IMR-90 (cell line): ENCODE measurements around the gene PFKP. TPM values are rescaled to one million over a fixed set of nuclear protein-coding genes. Genes with fewer than 3 reads are reported as not detected.

Experiments used
- ATAC-seq: fragments of 200-7000 bp; cut with Tn5 transposase; 2 replicates; pipeline ENCODE4 v1.9.1; 2020; ENCODE audit warnings: low read depth, mild to moderate bottlenecking, moderate library complexity
- BruUV-seq: library from RNA; stranded (reverse); fragments of 400-500 nt; replicated peaks from 2 replicates; lab custom pipeline; 2021; lab: Mats Ljungman, UMichigan
- CTCF ChIA-PET: fragments of 300-600 bp; formaldehyde crosslinking; extraction: SDS; loops from one replicate; lab custom pipeline; 2021; ENCODE audit warnings: antibody characterized with exemption; lab: Yijun Ruan, JAX
- POLR2A ChIA-PET: fragments of 300-600 bp; sonication (Branson Sonifier 250); formaldehyde crosslinking; loops from one replicate; lab custom pipeline; 2022; ENCODE audit warnings: antibody characterized with exemption; ENCODE audit not compliant: unreplicated experiment; lab: Charles Lee
- DNase-seq: peaks from one replicate; pipeline ENCODE4 v3.0.0; 2013
- H2AFZ ChIP-seq: replicated peaks from 2 replicates; pipeline ENCODE3; 2013; ENCODE audit warnings: low read length, mild to moderate bottlenecking; ENCODE audit not compliant: poor library complexity
- H2AK5ac ChIP-seq: 2 replicates; pipeline ENCODE4 v1.6.1; 2013; ENCODE audit warnings: low read depth, low read length, inconsistent platforms
- H2AK9ac ChIP-seq: replicated peaks from 2 replicates; pipeline ENCODE3; 2013; ENCODE audit warnings: mild to moderate bottlenecking, low read depth, low read length, moderate library complexity; ENCODE audit not compliant: poor library complexity
- H2BK120ac ChIP-seq: 2 replicates; pipeline ENCODE4 v1.6.1; 2013; ENCODE audit warnings: low read depth, low read length, inconsistent platforms
- H2BK15ac ChIP-seq: 3 replicates; pipeline ENCODE4 v1.6.1; 2013; ENCODE audit warnings: low read depth, low read length, inconsistent platforms
- H2BK20ac ChIP-seq: 2 replicates; pipeline ENCODE4 v1.6.1; 2013; ENCODE audit warnings: low read depth, mild to moderate bottlenecking, inconsistent platforms, low read length, moderate library complexity
- H2BK5ac ChIP-seq: 2 replicates; pipeline ENCODE4 v1.6.1; 2013; ENCODE audit warnings: mild to moderate bottlenecking, low read depth, low read length, inconsistent platforms; ENCODE audit not compliant: poor library complexity, severe bottlenecking
- H3K14ac ChIP-seq: replicated peaks from 2 replicates; pipeline ENCODE4 v1.6.1; 2013; ENCODE audit warnings: low read depth, low read length, inconsistent platforms
- H3K18ac ChIP-seq: 2 replicates; pipeline ENCODE4 v1.6.1; 2013; ENCODE audit warnings: low read depth, low read length, control low read depth
- H3K23ac ChIP-seq: 2 replicates; pipeline ENCODE4 v1.6.1; 2013; ENCODE audit warnings: low read depth, low read length, inconsistent platforms
- H3K27ac ChIP-seq: 2 replicates; pipeline ENCODE4 v1.5.1; 2013; ENCODE audit warnings: mild to moderate bottlenecking, control low read depth, low read length; ENCODE audit not compliant: insufficient read depth
- H3K27me3 ChIP-seq: 2 replicates; pipeline ENCODE4 v1.6.1; 2013; ENCODE audit warnings: low read length; ENCODE audit not compliant: control insufficient read depth, insufficient read depth
- H3K36me3 ChIP-seq: 2 replicates; pipeline ENCODE4 v1.6.1; 2013; ENCODE audit warnings: low read length, mixed read lengths; ENCODE audit not compliant: control insufficient read depth, insufficient read depth
- H3K4ac ChIP-seq: 2 replicates; pipeline ENCODE4 v1.6.1; 2013; ENCODE audit warnings: low read depth, low read length, inconsistent platforms
- H3K4me1 ChIP-seq: 2 replicates; pipeline ENCODE4 v1.6.1; 2013; ENCODE audit warnings: low read length, mixed read lengths; ENCODE audit not compliant: control insufficient read depth, insufficient read depth
- H3K4me2 ChIP-seq: 2 replicates; pipeline ENCODE4 v1.6.1; 2013; ENCODE audit warnings: low read depth, mild to moderate bottlenecking, control low read depth, low read length, moderate library complexity
- H3K4me3 ChIP-seq: 2 replicates; pipeline ENCODE4 v1.5.1; 2013; ENCODE audit warnings: low read depth, mild to moderate bottlenecking, control low read depth, low read length, moderate library complexity; ENCODE audit not compliant: insufficient read depth
- H3K56ac ChIP-seq: 2 replicates; pipeline ENCODE4 v1.6.1; 2013; ENCODE audit warnings: low read length, inconsistent platforms; ENCODE audit not compliant: insufficient read depth; ENCODE audit errors: extremely low read depth
- H3K79me1 ChIP-seq, 2 experiments: 2 replicates each; pipeline ENCODE4 v1.6.1; 2013; ENCODE audit warnings: low read length in 2 of 2, inconsistent platforms in 1 of 2, low read depth in 1 of 2
- H3K9ac ChIP-seq: 2 replicates; pipeline ENCODE4 v1.6.1; 2013; ENCODE audit warnings: low read depth, low read length, control low read depth
- H3K9me1 ChIP-seq: 2 replicates; pipeline ENCODE4 v1.6.1; 2013; ENCODE audit warnings: low read length, inconsistent platforms; ENCODE audit not compliant: insufficient read depth
- H3K9me3 ChIP-seq: 2 replicates; pipeline ENCODE4 v1.6.1; 2013; ENCODE audit warnings: low read length; ENCODE audit not compliant: control insufficient read depth, insufficient read depth
- H4K20me1 ChIP-seq: 2 replicates; pipeline ENCODE4 v1.6.1; 2013; ENCODE audit warnings: low read length, inconsistent platforms; ENCODE audit not compliant: insufficient read depth
- H4K5ac ChIP-seq: 2 replicates; pipeline ENCODE4 v1.6.1; 2013; ENCODE audit warnings: mild to moderate bottlenecking, low read depth, low read length, control low read depth
- H4K8ac ChIP-seq, 2 experiments: 2 replicates each; pipeline ENCODE4 v1.6.1; 2013; ENCODE audit warnings: low read depth in 2 of 2, low read length in 2 of 2, control low read depth in 1 of 2, inconsistent platforms in 1 of 2
- H4K91ac ChIP-seq: 2 replicates; pipeline ENCODE4 v1.6.1; 2013; ENCODE audit warnings: low read depth, low read length, inconsistent platforms; ENCODE audit not compliant: insufficient read depth
- ELK1 ChIP-seq: fragments of 150-350 bp; IDR thresholded peaks from 2 replicates; pipeline ENCODE4 v1.6.1; 2016; ENCODE audit warnings: low read depth, mild to moderate bottlenecking, low read length, moderate library complexity, borderline replicate concordance
- RFX5 ChIP-seq: IDR thresholded peaks from 2 replicates; pipeline ENCODE4 v1.8.0; 2012; ENCODE audit warnings: low read depth, mild to moderate bottlenecking, low read length, moderate library complexity
- WGBS, 2 experiments: methylation state at CpG; one replicate each; pipeline versions ENCODE4 v1.1.5 to v1.1.7; 2013; ENCODE audit warnings: missing lambda C conversion rate in 2 of 2; ENCODE audit not compliant: insufficient read length in 1 of 2; ENCODE audit errors: extremely low coverage in 2 of 2; 5-methylcytosine and 5-hydroxymethylcytosine counted together
- dilution Hi-C: fragments of 300-500 bp; cut with HindIII; formaldehyde crosslinking; loops from one replicate; pipeline ENCODE4 v1.14.3; 2018; ENCODE audit warnings: low sequenced_read_pairs; ENCODE audit not compliant: unreplicated experiment
- in situ Hi-C: fragments of 300-500 bp; cut with MboI; formaldehyde crosslinking; loops from 3 replicates; pipeline ENCODE4 v1.14.3; 2019; ENCODE audit warnings: low sequenced_read_pairs, inconsistent platforms, mixed read lengths
- intact Hi-C: fragments of 100-400 bp; cut with micrococcal nuclease; formaldehyde crosslinking; loops from 2 replicates; pipeline ENCODE4 v1.10.0; 2022
- polyA plus RNA-seq, 3 experiments: library from polyadenylated mRNA; depleted of rRNA; stranded (reverse); fragments of >200 nt; gene quantifications; 2 replicates each; pipeline ENCODE4 v1.2.3, GENCODE V29; 2012; ENCODE audit warnings: low replicate concordance in 1 of 3
- total RNA-seq: library from RNA; depleted of rRNA; stranded (reverse); fragments of >200 nt; gene quantifications from 2 replicates; pipeline ENCODE4 v1.2.3, GENCODE V29; 2012

PFKP gene
- total and polyA plus RNA-seq, 2 of the 4 experiments (the other 2 are of a cell fraction), result 223 to 294 TPM

- TF ChIP-seq RFX5, result no peak
Measured at GRCh38 chr10:3137958-3138726, 70.8 kb downstream of the PFKP start (continued).

- no peak overlapping the region for H2AK9ac ChIP-seq
- ChIA-PET CTCF (no interaction called here), POLR2A (no interaction called here)
- H3K9me3 ChIP-seq, result no peaks in the 10 kb centered on the region
- H3K23ac ChIP-seq, result no peak overlapping the region
- BruUV-seq, result no TSS peak
- no peak overlapping the region for H3K9ac ChIP-seq
- intact Hi-C loops (no loop called here), dilution Hi-C loops (no loop called here), in situ Hi-C loops (no loop called here)
- H3K4me1 ChIP-seq, result peaks cover 2% of the 10 kb centered on the region; the same call in 1 of the 2 replicates
- H3K36me3 ChIP-seq, result peaks cover 84% of the 10 kb centered on the region
- H3K4ac ChIP-seq, result no peak overlapping the region
- H3K14ac ChIP-seq, result no peak overlapping the region
- ATAC-seq, result no peak
- no peak overlapping the region for H2BK15ac ChIP-seq
- no peak overlapping the region for H2BK5ac ChIP-seq
- no peak overlapping the region for H3K4me3 ChIP-seq
- no peak overlapping the region for H4K91ac ChIP-seq
- no peak overlapping the region for H4K8ac ChIP-seq
- no peak overlapping the region for H4K5ac ChIP-seq
- no peak for TF ChIP-seq ELK1
- H3K56ac ChIP-seq, result no peak overlapping the region
- H4K20me1 ChIP-seq, result peaks cover 4% of the 10 kb centered on the region
- WGBS, 2 experiments, result 100% methylated on average over 2 of the region's 10 CpGs; no CpG with 5 or more reads in 1 of the 2 experiments
- no peak overlapping the region for H2BK20ac ChIP-seq
- no peak overlapping the region for H3K18ac ChIP-seq
- H3K9me1 ChIP-seq, result 0 out of 2 replicates have a peak, but pooled peaks cover 3% of the 10 kb centered on the region
- H2AFZ ChIP-seq, result no peak overlapping the region
- no peaks in the 10 kb centered on the region for H3K27me3 ChIP-seq
- no peak for DNase-seq
- peaks cover 25 to 31% of the 10 kb centered on the region in 2 experiments for H3K79me1 ChIP-seq
- no peak overlapping the region for H2AK5ac ChIP-seq
- no peak overlapping the region for H3K27ac ChIP-seq
- no peak overlapping the region for H3K4me2 ChIP-seq
- no peak overlapping the region for H2BK120ac ChIP-seq
Measured at GRCh38 chr10:3139216-3139910, 72.0 kb downstream of the PFKP start.
